Neural progenitor cell (in vitro differentiated cells): ENCODE measurements around the gene ARID3A. TPM values are rescaled to one million over a fixed set of nuclear protein-coding genes. Genes with fewer than 3 reads are reported as not detected.

Experiments
- DNase-seq: peaks from one replicate; pipeline ENCODE4 v3.0.0-alpha.2; 2016; ENCODE audit warnings: low spot score
- H2AFZ ChIP-seq: fragments of 200-600 bp; sonication (generic); replicated peaks from 2 replicates; pipeline ENCODE4 v1.6.1; 2016; ENCODE audit warnings: antibody characterized with exemption
- H3F3A ChIP-seq: fragments of 200-600 bp; sonication (generic); 2 replicates; pipeline ENCODE4 v1.6.1; 2016; ENCODE audit warnings: antibody characterized with exemption, low read depth
- H3K27ac ChIP-seq: fragments of 200-600 bp; sonication (generic); 2 replicates; pipeline ENCODE4 v1.5.1; 2016; ENCODE audit warnings: mild to moderate bottlenecking
- H3K27me3 ChIP-seq: fragments of 200-600 bp; sonication (generic); 2 replicates; pipeline ENCODE4 v1.6.1; 2016; ENCODE audit warnings: mild to moderate bottlenecking, moderate library complexity
- H3K36me3 ChIP-seq: fragments of 200-600 bp; sonication (generic); 2 replicates; pipeline ENCODE4 v1.5.1; 2016
- H3K4me1 ChIP-seq: fragments of 200-600 bp; sonication (generic); 2 replicates; pipeline ENCODE4 v1.6.1; 2016; ENCODE audit warnings: mixed run types
- H3K4me2 ChIP-seq: fragments of 200-600 bp; sonication (generic); 2 replicates; pipeline ENCODE4 v1.6.1; 2016
- H3K4me3 ChIP-seq: fragments of 200-600 bp; sonication (generic); 2 replicates; pipeline ENCODE4 v1.5.1; 2016
- H3K79me2 ChIP-seq: fragments of 200-600 bp; sonication (generic); 2 replicates; pipeline ENCODE4 v1.6.1; 2016; ENCODE audit warnings: low read depth
- H3K9ac ChIP-seq: fragments of 200-600 bp; sonication (generic); 2 replicates; pipeline ENCODE4 v1.6.1; 2016
- H3K9me3 ChIP-seq: fragments of 200-600 bp; sonication (generic); 2 replicates; pipeline ENCODE4 v1.5.1; 2016; ENCODE audit warnings: low read depth
- H4K20me1 ChIP-seq: fragments of 200-600 bp; sonication (generic); 2 replicates; pipeline ENCODE4 v1.6.1; 2016; ENCODE audit warnings: low read depth
- H3K27ac Mint-ChIP-seq: 3 replicates; pipeline ENCODE4 v1.8.0; 2021; ENCODE audit warnings: mixed read lengths
- H3K27me3 Mint-ChIP-seq: 2 replicates; pipeline ENCODE4 v1.8.0; 2022; ENCODE audit warnings: low read depth, mild to moderate bottlenecking, inconsistent platforms, moderate library complexity, mixed read lengths; ENCODE audit not compliant: insufficient read depth
- H3K36me3 Mint-ChIP-seq: 3 replicates; pipeline ENCODE4 v1.8.0; 2021; ENCODE audit warnings: mixed read lengths
- H3K4me1 Mint-ChIP-seq: 3 replicates; pipeline ENCODE4 v1.8.0; 2021; ENCODE audit warnings: mixed read lengths
- H3K4me3 Mint-ChIP-seq: 3 replicates; pipeline ENCODE4 v1.8.0; 2021; ENCODE audit warnings: mild to moderate bottlenecking, moderate library complexity, mixed read lengths
- H3K9me3 Mint-ChIP-seq: 3 replicates; pipeline ENCODE4 v1.8.0; 2020; ENCODE audit warnings: mixed read lengths
- CTCF ChIP-seq: fragments of 200-600 bp; sonication (generic); IDR thresholded peaks from 2 replicates; pipeline ENCODE4 v1.5.1; 2017; ENCODE audit warnings: antibody characterized with exemption, mild to moderate bottlenecking
- EZH2 ChIP-seq: fragments of 200-600 bp; sonication (generic); IDR thresholded peaks from 2 replicates; pipeline ENCODE4 v1.6.1; 2017; ENCODE audit warnings: antibody characterized with exemption, mild to moderate bottlenecking, moderate library complexity
- EZH2phosphoT487 ChIP-seq: fragments of 200-600 bp; sonication (generic); IDR thresholded peaks from 2 replicates; pipeline ENCODE4 v1.6.1; 2017; ENCODE audit warnings: antibody characterized with exemption
- total RNA-seq: library from RNA; depleted of rRNA; stranded (reverse); fragments of >200 nt; gene quantifications from 2 replicates; pipeline ENCODE4 v1.2.3, GENCODE V29; 2015; ENCODE audit warnings: low replicate concordance

The ARID3A gene
- total RNA-seq, 1 donor from 2014 or later, result 25.5 TPM

GRCh38 chr19:944663-945241 lies 18.9 kb downstream of the ARID3A start:
- peaks cover 89% of the 10 kb centered on the region for H3K79me2 ChIP-seq
- H2AFZ ChIP-seq, result no peak overlapping the region
- no peak overlapping the region for H3K4me3 ChIP-seq
- H3K4me2 ChIP-seq, result no peak overlapping the region
- no peaks in the 10 kb centered on the region for H3K4me1 ChIP-seq
- peaks cover 95% of the 10 kb centered on the region for H4K20me1 ChIP-seq
- no peaks in the 10 kb centered on the region for H3K9me3 ChIP-seq
- Mint-ChIP-seq H3K4me1 (peaks cover 10% of the 10 kb centered on the region), H3K27ac (no peak overlapping the region), H3K9me3 (no peaks in the 10 kb centered on the region), H3K27me3 (peaks cover 8% of the 10 kb centered on the region), H3K36me3 (peaks cover 17% of the 10 kb centered on the region), H3K4me3 (no peak overlapping the region)
- no peaks in the 10 kb centered on the region for H3K27me3 ChIP-seq
- no peak for DNase-seq
- no peaks in the 10 kb centered on the region for H3K36me3 ChIP-seq
- TF ChIP-seq CTCF, result no peak
- TF ChIP-seq EZH2phosphoT487, result no peak
- TF ChIP-seq EZH2, result no peak
- no peaks in the 10 kb centered on the region for H3F3A ChIP-seq
- H3K9ac ChIP-seq, result no peak overlapping the region
- no peak overlapping the region for H3K27ac ChIP-seq

GRCh38 chr19:945401-946252 lies 19.8 kb downstream of the ARID3A start:
- H2AFZ ChIP-seq, result no peak overlapping the region
- no peaks in the 10 kb centered on the region for H3K4me1 ChIP-seq
- no peak overlapping the region for H3K27ac ChIP-seq

GRCh38 chr19:947090-947706 lies 21.4 kb downstream of the ARID3A start:
- Histone ChIP-seq H3K9me3 (no peaks in the 10 kb centered on the region), H3K4me2 (no peak overlapping the region), H3K9ac (no peak overlapping the region), H3K4me1 (no peaks in the 10 kb centered on the region), H2AFZ (no peak overlapping the region), H3K4me3 (no peak overlapping the region), H3K36me3 (no peaks in the 10 kb centered on the region), H3K79me2 (peaks cover 77% of the 10 kb centered on the region), H4K20me1 (peaks cover 92% of the 10 kb centered on the region), H3K27ac (no peak overlapping the region), H3K27me3 (no peaks in the 10 kb centered on the region), H3F3A (no peaks in the 10 kb centered on the region)
- Mint-ChIP-seq H3K9me3 (no peaks in the 10 kb centered on the region), H3K36me3 (peaks cover 7% of the 10 kb centered on the region), H3K27ac (no peak overlapping the region), H3K4me3 (no peak overlapping the region), H3K27me3 (peaks cover 2% of the 10 kb centered on the region), H3K4me1 (peaks cover 6% of the 10 kb centered on the region)
- DNase-seq, result no peak
- TF ChIP-seq EZH2, result no peak
- no peak for TF ChIP-seq EZH2phosphoT487
- no peak for TF ChIP-seq CTCF

More at GRCh38 chr19:945401-946252, 19.8 kb downstream of the ARID3A start:
- Histone ChIP-seq H3K79me2 (peaks cover 80% of the 10 kb centered on the region), H3K4me3 (no peak overlapping the region), H3F3A (no peaks in the 10 kb centered on the region), H3K9ac (no peak overlapping the region), H3K4me2 (no peak overlapping the region), H4K20me1 (peaks cover 91% of the 10 kb centered on the region), H3K9me3 (no peaks in the 10 kb centered on the region), H3K27me3 (no peaks in the 10 kb centered on the region), H3K36me3 (no peaks in the 10 kb centered on the region)
- no peak overlapping the region for H3K4me3 Mint-ChIP-seq
- H3K36me3 Mint-ChIP-seq, result peaks cover 12% of the 10 kb centered on the region
- no peak overlapping the region for H3K27ac Mint-ChIP-seq
- H3K4me1 Mint-ChIP-seq, result peaks cover 8% of the 10 kb centered on the region
- no peaks in the 10 kb centered on the region for H3K9me3 Mint-ChIP-seq
- peaks cover 5% of the 10 kb centered on the region for H3K27me3 Mint-ChIP-seq
- no peak for DNase-seq
- TF ChIP-seq EZH2phosphoT487 (no peak), CTCF (no peak), EZH2 (no peak)
